Kidney (tissue), 14 donors: ENCODE results near the gene OR2W1. TPM values are rescaled to one million over a fixed set of nuclear protein-coding genes. Genes with fewer than 3 reads are reported as not detected.

Experiments used
- DNase-seq, 5 donors: peaks; one replicate each; pipeline ENCODE4 v3.0.0-alpha.2; 2013 to 2020
- FAIRE-seq: peaks from 2 replicates; lab custom pipeline; 2012; peaks lifted over from hg19 to GRCh38; lab: Jason Lieb, UNC
- H3K27ac ChIP-seq, 2 donors: one replicate each; pipeline ENCODE4 v1.7.0; 2013; ENCODE audit warnings: low read depth in 2 of 2, low read length in 2 of 2, inconsistent platforms in 1 of 2
- H3K27me3 ChIP-seq: one replicate; pipeline ENCODE4 v1.7.1; 2013; ENCODE audit warnings: low read length, inconsistent platforms; ENCODE audit not compliant: control insufficient read depth, insufficient read depth
- H3K36me3 ChIP-seq, 3 donors: one replicate each; pipeline versions ENCODE4 v1.7.0 to v1.7.1; 2013; ENCODE audit warnings: low read length in 3 of 3, control low read depth in 1 of 3, inconsistent platforms in 1 of 3; ENCODE audit not compliant: insufficient read depth in 3 of 3, control insufficient read depth in 2 of 3
- H3K4me1 ChIP-seq, 3 donors: one replicate each; pipeline versions ENCODE4 v1.7.0 to v1.7.1; 2013; ENCODE audit warnings: low read length in 3 of 3, inconsistent platforms in 1 of 3, low read depth in 1 of 3; ENCODE audit not compliant: control insufficient read depth in 2 of 3, insufficient read depth in 2 of 3
- H3K4me3 ChIP-seq, 3 donors: one replicate each; pipeline versions ENCODE4 v1.7.0 to v1.8.1; 2013; ENCODE audit warnings: low read length in 3 of 3, control low read depth in 1 of 3, inconsistent platforms in 1 of 3
- H3K9ac ChIP-seq, 3 donors: one replicate each; pipeline versions ENCODE4 v1.7.0 to v1.7.1; 2013; ENCODE audit warnings: low read length in 3 of 3, control low read depth in 1 of 3, inconsistent platforms in 1 of 3
- H3K9me3 ChIP-seq, 3 donors: one replicate each; pipeline versions ENCODE4 v1.7.0 to v1.7.1; 2013; ENCODE audit warnings: low read length in 3 of 3, control low read depth in 1 of 3, inconsistent platforms in 1 of 3; ENCODE audit not compliant: control insufficient read depth in 2 of 3, insufficient read depth in 1 of 3
- intact Hi-C: fragments of 100-400 bp; cut with DNase I; formaldehyde crosslinking; loops from one replicate; pipeline ENCODE4 v1.11.1; 2022
- polyA plus RNA-seq: library from polyadenylated mRNA; stranded (reverse); fragments of 350-450 nt; fragmentation: Illumina TruSeq; extraction: RNeasy Lipid Tissue Mini Kit (QIAGEN cat#74804); gene quantifications from one replicate; pipeline ENCODE4 v1.2.3, GENCODE V29; 2014; ENCODE audit warnings: low read depth, low replicate concordance; ENCODE audit not compliant: insufficient read depth
- total RNA-seq: library from RNA; stranded (reverse); fragmentation: NEBNext Ultra II Directional; extraction: Animal tissue kit (Norgen Biotek cat#: 25700); gene quantifications from one replicate; pipeline ENCODE4 v1.2.1, GENCODE V29; 2021
- TF ChIP-seq, protein P1 (sequence below): IDR thresholded peaks from 3 replicates; pipeline ENCODE4 v1.5.1; 2012; ENCODE audit warnings: mild to moderate bottlenecking, moderate library complexity, borderline replicate concordance; ENCODE audit not compliant: insufficient read depth; ENCODE audit errors: extremely low read depth
- donor health status: control.
- donor health status: control.
- donor health status: control.
- donor health status: control.
- donor health status: control.
- donor health status: DM: yes; HTN: yes; CAD: no.
- donor health status: Normal renal cell carcinoma (clear cell type).

OR2W1 gene
- total and polyA plus RNA-seq, 2 donors from 2014 or later: not detected

DNA sequence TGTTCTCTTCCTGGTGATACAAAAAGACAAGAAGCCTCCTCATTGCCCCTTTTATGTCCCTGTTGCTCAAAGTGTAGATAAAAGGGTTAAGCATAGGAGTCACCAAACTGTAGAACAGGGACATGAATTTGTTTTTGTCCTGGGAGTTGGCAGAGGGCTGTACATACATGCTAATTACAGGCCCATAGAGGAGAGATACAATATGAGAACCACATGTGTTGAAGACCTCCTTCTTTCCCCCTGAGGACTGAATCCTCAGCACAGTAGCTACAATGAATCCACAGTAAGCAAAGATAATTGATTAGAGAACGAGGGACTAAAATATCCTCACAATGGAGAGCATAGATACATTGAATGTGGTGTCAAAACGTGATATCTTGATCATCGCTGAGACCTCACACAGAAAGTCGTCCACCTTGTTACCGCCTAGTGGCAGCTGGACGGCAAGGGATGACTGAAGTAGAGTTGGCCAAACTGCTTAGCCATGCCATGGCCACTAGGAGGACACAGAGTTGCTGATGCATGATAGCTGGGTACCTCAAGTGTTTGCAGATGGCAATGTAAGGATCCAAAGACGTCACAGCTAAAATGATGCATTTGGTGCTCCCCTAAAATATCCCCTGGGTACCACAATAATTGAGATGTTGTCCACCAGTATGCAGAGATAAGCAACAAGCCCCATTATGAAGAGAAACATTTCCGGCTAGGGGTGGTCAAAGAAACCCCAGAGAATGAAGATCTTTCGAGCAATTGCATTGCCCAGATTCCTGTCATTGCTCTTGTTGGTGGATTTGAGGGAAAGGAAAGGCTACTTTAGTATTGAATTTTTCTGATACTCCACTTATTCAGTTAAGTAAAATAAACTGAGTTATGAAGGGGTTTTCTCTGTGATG is 27.1 kb upstream of the OR2W1 start:
- H3K4me3 ChIP-seq: no peak overlapping the region
- intact Hi-C loops: no loop called here
- no peak overlapping the region for H3K9ac ChIP-seq
- H3K27me3 ChIP-seq: no peaks in the 10 kb centered on the region
- TF ChIP-seq, protein P1, sequence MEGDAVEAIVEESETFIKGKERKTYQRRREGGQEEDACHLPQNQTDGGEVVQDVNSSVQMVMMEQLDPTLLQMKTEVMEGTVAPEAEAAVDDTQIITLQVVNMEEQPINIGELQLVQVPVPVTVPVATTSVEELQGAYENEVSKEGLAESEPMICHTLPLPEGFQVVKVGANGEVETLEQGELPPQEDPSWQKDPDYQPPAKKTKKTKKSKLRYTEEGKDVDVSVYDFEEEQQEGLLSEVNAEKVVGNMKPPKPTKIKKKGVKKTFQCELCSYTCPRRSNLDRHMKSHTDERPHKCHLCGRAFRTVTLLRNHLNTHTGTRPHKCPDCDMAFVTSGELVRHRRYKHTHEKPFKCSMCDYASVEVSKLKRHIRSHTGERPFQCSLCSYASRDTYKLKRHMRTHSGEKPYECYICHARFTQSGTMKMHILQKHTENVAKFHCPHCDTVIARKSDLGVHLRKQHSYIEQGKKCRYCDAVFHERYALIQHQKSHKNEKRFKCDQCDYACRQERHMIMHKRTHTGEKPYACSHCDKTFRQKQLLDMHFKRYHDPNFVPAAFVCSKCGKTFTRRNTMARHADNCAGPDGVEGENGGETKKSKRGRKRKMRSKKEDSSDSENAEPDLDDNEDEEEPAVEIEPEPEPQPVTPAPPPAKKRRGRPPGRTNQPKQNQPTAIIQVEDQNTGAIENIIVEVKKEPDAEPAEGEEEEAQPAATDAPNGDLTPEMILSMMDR: peak; percentile 33
- peak in 3 of 5 donors; percentile 9 to 28 (median 14) for DNase-seq
- no peaks in the 10 kb centered on the region for H3K4me1 ChIP-seq
- FAIRE-seq: no peak
- no peaks in the 10 kb centered on the region for H3K9me3 ChIP-seq
- H3K36me3 ChIP-seq: no peaks in the 10 kb centered on the region
- no peak overlapping the region for H3K27ac ChIP-seq

DNA sequence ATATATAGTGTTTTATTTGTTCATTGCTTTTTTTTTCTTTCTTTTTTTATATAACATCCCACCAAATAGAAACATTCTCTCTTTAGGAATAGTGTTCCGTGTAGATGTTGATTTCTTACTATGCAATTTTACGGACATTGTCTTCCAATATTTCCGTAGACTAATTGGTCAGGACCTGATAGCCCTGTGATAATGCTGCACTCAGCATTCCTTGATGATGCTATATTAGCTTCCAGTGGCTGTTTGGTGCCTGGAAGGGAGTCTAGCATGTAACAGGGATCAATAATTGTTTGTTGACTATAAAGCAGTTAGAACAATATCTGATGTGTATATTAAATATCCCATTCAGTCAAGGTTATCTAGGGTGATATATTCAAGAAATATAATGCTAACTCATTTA is 6.7 kb upstream of the OR2W1 start:
- Histone ChIP-seq H3K9ac (no peak overlapping the region), H3K27ac (no peak overlapping the region), H3K4me3 (no peak overlapping the region), H3K27me3 (no peaks in the 10 kb centered on the region), H3K4me1 (no peaks in the 10 kb centered on the region), H3K9me3 (peaks cover 0 to 4% (median 0%) of the 10 kb centered on the region in 3 donors), H3K36me3 (no peaks in the 10 kb centered on the region)
- intact Hi-C loops: no loop called here
- DNase-seq (no peak), FAIRE-seq (no peak)
- TF ChIP-seq, protein P1: no peak

DNA sequence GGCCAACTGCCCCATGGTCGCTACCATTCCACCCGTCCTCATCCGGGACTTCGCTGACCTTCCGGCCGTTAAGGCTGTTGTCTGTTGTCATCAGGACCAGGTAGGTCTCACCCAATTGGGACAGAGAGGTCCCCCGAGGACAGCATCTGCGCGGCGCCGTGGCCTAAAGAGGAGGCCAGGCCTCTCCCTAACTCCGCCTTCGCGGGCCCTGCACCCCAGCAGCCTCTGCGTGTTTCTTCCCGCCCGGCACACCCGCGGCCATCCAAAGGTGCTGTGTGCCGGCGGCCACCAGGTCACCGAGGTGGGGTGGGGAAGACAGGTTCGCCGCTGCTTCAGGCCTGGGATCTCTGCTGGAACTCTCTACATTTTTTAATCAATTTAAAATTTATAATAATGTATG is 9.0 kb downstream of the OR2W1 start:
- DNase-seq (no peak), FAIRE-seq (no peak)

More for the DNA sequence above, 9.0 kb downstream of the OR2W1 start:
- H3K27me3 ChIP-seq: no peaks in the 10 kb centered on the region
- TF ChIP-seq, protein P1: no peak
- no peaks in the 10 kb centered on the region for H3K9me3 ChIP-seq
- H3K36me3 ChIP-seq: no peaks in the 10 kb centered on the region
- no peak overlapping the region for H3K4me3 ChIP-seq
- intact Hi-C loops: no loop called here
- H3K9ac ChIP-seq: no peak overlapping the region
- no peaks in the 10 kb centered on the region for H3K4me1 ChIP-seq
- no peak overlapping the region for H3K27ac ChIP-seq
